Upper lobe of left lung (tissue), 6 donors: ENCODE results near the gene C11orf24. TPM values are rescaled to one million over a fixed set of nuclear protein-coding genes. Genes with fewer than 3 reads are reported as not detected.

Experiments
- ATAC-seq, 2 donors: fragments of 200-7000 bp; cut with Tn5 transposase; one replicate each; pipeline ENCODE4 v1.9.1; 2022; ENCODE audit warnings: mild to moderate bottlenecking in 2 of 2, moderate library complexity in 2 of 2; ENCODE audit not compliant: low FRiP score in 2 of 2
- DNase-seq, 2 donors: peaks; one replicate each; pipeline ENCODE4 v3.0.0-alpha.2; 2019 to 2020
- H3K27ac ChIP-seq, 4 donors: fragments of 200-600 bp; sonication (generic); one replicate each; pipeline ENCODE4 v1.5.1; 2016 to 2019
- H3K27me3 ChIP-seq, 4 donors: fragments of 200-600 bp; sonication (generic); one replicate each; pipeline ENCODE4 v1.5.1; 2017 to 2019
- H3K36me3 ChIP-seq, 4 donors: fragments of 200-600 bp; sonication (generic); one replicate each; pipeline ENCODE4 v1.5.1; 2016 to 2019
- H3K4me1 ChIP-seq, 4 donors: fragments of 200-600 bp; sonication (generic); one replicate each; pipeline ENCODE4 v1.5.1; 2018 to 2019
- H3K4me3 ChIP-seq, 4 donors: fragments of 200-600 bp; sonication (generic); one replicate each; pipeline ENCODE4 v1.5.1; 2017 to 2019; ENCODE audit warnings: mild to moderate bottlenecking in 2 of 4, moderate library complexity in 1 of 4
- H3K9me3 ChIP-seq, 4 donors: fragments of 200-600 bp; sonication (generic); one replicate each; pipeline ENCODE4 v1.5.1; 2018 to 2019
- EP300 ChIP-seq, 4 donors: sonication (generic); formaldehyde crosslinking; IDR thresholded peaks; one replicate each; pipeline ENCODE4 v1.5.1; 2017; ENCODE audit warnings: antibody characterized with exemption in 4 of 4, control low read depth in 2 of 4
- POLR2A ChIP-seq, 4 donors: fragments of 450-650 bp; IDR thresholded peaks; one replicate each; pipeline ENCODE4 v1.5.1; 2016 to 2017; ENCODE audit warnings: antibody characterized with exemption in 4 of 4, mild to moderate bottlenecking in 2 of 4
- POLR2AphosphoS5 ChIP-seq, 2 donors: sonication (generic); formaldehyde crosslinking; IDR thresholded peaks; one replicate each; pipeline ENCODE4 v1.5.1; 2017; ENCODE audit warnings: antibody characterized with exemption in 2 of 2
- WGBS, 2 donors: methylation state at CpG; one replicate each; pipeline ENCODE4 v1.1.5; 2017 to 2018; 5-methylcytosine and 5-hydroxymethylcytosine counted together
- total RNA-seq, 6 donors: library from RNA; depleted of rRNA in 4 of 6; stranded (reverse); fragments of >200 nt in 4 of 6; gene quantifications; one replicate each; pipeline versions ENCODE4 v1.1.0 to v1.2.1, GENCODE V29; 2016 to 2021
- TF ChIP-seq, protein P1 (sequence below), 6 experiments: fragments of 450-650 bp in 4 of 6; fragments of 200-600 bp in 2 of 6; sonication (generic) in 2 of 6; IDR thresholded peaks; one replicate each; pipeline ENCODE4 v1.5.1; 2016 to 2019; ENCODE audit warnings: antibody characterized with exemption in 6 of 6
- donor health status: DM: no; HTN: no; CAD: no; lungs with moderate emphysema.
- donor health status: DM: no; HTN: yes; CAD: no; lungs with severe emphysema.

C11orf24 gene
- total RNA-seq, 6 donors from 2014 or later: 13.9 to 37.5 (median 24.0) TPM

DNA sequence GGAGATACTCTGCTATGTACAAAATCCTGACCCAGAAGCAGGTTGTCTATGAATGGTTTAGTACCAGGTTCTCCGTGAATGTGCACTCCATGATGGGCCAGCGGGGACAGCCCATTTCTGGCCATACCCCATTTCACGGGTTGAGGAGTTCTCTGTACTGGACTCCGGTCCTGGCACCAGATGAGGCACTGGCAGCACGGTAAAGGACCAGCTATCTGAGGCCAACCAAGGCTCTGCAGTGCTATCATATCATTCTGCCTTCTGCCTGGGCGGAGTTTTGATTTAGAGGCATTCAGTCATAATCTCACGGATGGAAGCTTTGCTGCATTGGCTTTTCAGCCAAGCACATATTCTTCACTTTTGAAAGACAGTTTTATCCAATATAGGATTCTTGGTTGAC lies 40.2 kb downstream of the C11orf24 start:
- Histone ChIP-seq H3K9me3 (peaks cover 0 to 9% (median 2%) of the 10 kb centered on the region in 4 donors), H3K4me1 (no peaks in the 10 kb centered on the region), H3K36me3 (no peaks in the 10 kb centered on the region), H3K27me3 (no peaks in the 10 kb centered on the region), H3K27ac (no peak overlapping the region), H3K4me3 (no peak overlapping the region)
- TF ChIP-seq EP300 (IDR thresholded peaks at IDR 0.05) (no peak), POLR2A (IDR thresholded peaks at IDR 0.05) (no peak), POLR2AphosphoS5 (IDR thresholded peaks at IDR 0.05) (no peak)
- TF ChIP-seq, protein P1, sequence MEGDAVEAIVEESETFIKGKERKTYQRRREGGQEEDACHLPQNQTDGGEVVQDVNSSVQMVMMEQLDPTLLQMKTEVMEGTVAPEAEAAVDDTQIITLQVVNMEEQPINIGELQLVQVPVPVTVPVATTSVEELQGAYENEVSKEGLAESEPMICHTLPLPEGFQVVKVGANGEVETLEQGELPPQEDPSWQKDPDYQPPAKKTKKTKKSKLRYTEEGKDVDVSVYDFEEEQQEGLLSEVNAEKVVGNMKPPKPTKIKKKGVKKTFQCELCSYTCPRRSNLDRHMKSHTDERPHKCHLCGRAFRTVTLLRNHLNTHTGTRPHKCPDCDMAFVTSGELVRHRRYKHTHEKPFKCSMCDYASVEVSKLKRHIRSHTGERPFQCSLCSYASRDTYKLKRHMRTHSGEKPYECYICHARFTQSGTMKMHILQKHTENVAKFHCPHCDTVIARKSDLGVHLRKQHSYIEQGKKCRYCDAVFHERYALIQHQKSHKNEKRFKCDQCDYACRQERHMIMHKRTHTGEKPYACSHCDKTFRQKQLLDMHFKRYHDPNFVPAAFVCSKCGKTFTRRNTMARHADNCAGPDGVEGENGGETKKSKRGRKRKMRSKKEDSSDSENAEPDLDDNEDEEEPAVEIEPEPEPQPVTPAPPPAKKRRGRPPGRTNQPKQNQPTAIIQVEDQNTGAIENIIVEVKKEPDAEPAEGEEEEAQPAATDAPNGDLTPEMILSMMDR (IDR thresholded peaks at IDR 0.05): no peak
- DNase-seq (no peak), ATAC-seq (no peak)
- WGBS, 2 donors: 91 to 96% methylated on average over 5 to 7 of the region's 7 CpGs

DNA sequence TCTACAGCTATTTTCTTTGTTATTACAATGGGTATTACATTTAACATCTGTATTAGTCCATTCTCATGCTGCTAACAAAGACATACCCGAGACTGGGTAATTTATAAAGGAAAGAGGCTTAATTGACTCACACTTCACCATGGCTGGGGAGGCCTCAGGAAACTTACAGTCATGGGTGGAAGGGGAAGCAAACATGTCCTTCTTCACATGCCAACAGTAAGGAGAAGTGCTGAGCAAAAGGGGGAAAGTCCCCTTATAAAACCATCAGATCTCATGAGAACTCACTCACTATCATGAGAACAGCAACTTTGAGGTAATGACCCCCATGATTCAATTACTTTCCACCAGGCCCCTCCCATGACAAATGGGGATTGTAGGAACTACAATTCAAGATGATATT lies 42.2 kb downstream of the C11orf24 start:
- H3K4me3 ChIP-seq: no peak overlapping the region
- H3K4me1 ChIP-seq: no peaks in the 10 kb centered on the region
- ATAC-seq (no peak), DNase-seq (no peak)
- TF ChIP-seq POLR2AphosphoS5 (IDR thresholded peaks at IDR 0.05) (no peak), EP300 (IDR thresholded peaks at IDR 0.05) (no peak), POLR2A (IDR thresholded peaks at IDR 0.05) (no peak)
- TF ChIP-seq, protein P1 (IDR thresholded peaks at IDR 0.05): no peak
- no peak overlapping the region for H3K27ac ChIP-seq
- no peaks in the 10 kb centered on the region for H3K27me3 ChIP-seq
- 81 to 84% methylated on average over 1 of the region's 1 CpG for WGBS, 2 donors
- H3K36me3 ChIP-seq: no peaks in the 10 kb centered on the region
- H3K9me3 ChIP-seq: peaks cover 0 to 9% (median 2%) of the 10 kb centered on the region in 4 donors

DNA sequence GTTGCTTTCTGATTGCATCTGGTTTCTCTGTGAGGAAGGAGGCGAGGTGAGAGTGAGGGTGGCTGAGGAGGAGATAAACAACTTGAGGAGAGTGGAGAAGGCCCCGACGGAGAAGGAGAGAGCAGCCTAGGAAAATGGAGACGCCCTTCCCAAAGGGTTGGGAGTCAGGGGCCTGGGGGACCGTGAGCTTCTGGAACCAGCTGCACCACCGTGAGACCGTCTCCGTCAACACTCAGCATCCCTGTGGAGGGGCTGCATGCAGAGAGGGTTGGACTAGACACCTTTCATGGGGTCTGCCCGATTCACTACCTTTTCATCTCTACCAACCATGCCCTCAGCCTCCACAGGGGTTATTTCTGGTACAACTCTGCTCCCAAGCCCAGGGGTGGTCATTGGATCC lies 45.4 kb downstream of the C11orf24 start:
- Histone ChIP-seq H3K27ac (no peak overlapping the region), H3K4me3 (no peak overlapping the region), H3K4me1 (no peaks in the 10 kb centered on the region), H3K36me3 (no peaks in the 10 kb centered on the region), H3K9me3 (peaks cover 0 to 9% (median 2%) of the 10 kb centered on the region in 4 donors), H3K27me3 (no peaks in the 10 kb centered on the region)
- ATAC-seq (no peak), DNase-seq (no peak)
- TF ChIP-seq, protein P1 (IDR thresholded peaks at IDR 0.05): no peak
- TF ChIP-seq POLR2AphosphoS5 (IDR thresholded peaks at IDR 0.05) (no peak), POLR2A (IDR thresholded peaks at IDR 0.05) (no peak), EP300 (IDR thresholded peaks at IDR 0.05) (no peak)
- 83 to 94% methylated on average over 9 of the region's 9 CpGs for WGBS, 2 donors

DNA sequence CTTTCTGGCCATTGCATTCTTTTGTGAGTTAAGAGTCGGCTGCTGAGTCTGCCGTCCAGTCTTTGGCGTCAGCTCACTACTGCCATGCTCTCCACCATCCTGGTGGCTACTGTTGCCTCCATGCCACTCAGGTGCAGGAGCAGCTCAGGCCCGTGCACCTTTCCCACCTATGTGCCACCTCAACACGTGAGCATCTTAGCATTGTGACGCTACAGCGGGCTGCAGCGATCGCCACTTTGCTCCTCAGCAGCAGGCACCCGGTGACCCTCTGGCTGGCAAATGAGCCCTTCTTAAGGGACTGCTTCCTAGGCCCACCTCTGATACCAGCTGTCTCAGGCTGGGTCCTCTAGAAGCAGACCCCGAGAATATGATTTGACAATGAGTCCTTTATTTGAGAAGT lies 47.2 kb downstream of the C11orf24 start:
- WGBS, 2 donors: 90 to 93% methylated on average over 11 of the region's 11 CpGs
- H3K27ac ChIP-seq: no peak overlapping the region

DNA sequence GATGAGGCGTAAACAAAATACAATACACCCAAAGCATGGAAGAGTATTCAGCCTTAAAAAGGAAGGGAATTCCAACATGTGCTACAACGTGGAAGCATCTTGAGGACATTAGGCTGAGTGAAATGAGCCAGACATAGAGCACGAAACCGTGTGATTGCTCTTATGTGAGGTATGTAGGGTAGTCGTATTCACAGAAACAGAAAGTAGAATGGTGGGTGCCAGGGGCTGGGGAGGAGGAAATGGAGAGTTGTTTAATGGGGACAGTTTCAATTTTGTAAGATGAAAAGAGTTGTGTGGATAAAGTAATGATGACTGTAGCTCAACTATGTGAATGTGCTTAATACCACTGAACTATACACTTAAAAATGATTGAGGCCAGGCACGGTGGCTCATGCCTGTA lies 48.5 kb downstream of the C11orf24 start:
- H3K4me1 ChIP-seq: no peaks in the 10 kb centered on the region
- no peaks in the 10 kb centered on the region for H3K9me3 ChIP-seq
- no peak overlapping the region for H3K27ac ChIP-seq
- TF ChIP-seq EP300 (IDR thresholded peaks at IDR 0.05): no peak
- TF ChIP-seq, protein P1 (IDR thresholded peaks at IDR 0.05): no peak
- no peak for TF ChIP-seq POLR2A (IDR thresholded peaks at IDR 0.05)
- no peak for TF ChIP-seq POLR2AphosphoS5 (IDR thresholded peaks at IDR 0.05)
- H3K4me3 ChIP-seq: no peak overlapping the region
- no peak for ATAC-seq
- H3K27me3 ChIP-seq: no peaks in the 10 kb centered on the region
- H3K36me3 ChIP-seq: no peaks in the 10 kb centered on the region
- DNase-seq: no peak
- 76 to 78% methylated on average over 6 of the region's 6 CpGs for WGBS, 2 donors

More for the DNA sequence above, 47.2 kb downstream of the C11orf24 start:
- Histone ChIP-seq H3K4me1 (no peaks in the 10 kb centered on the region), H3K36me3 (no peaks in the 10 kb centered on the region), H3K4me3 (no peak overlapping the region), H3K9me3 (peaks cover 0 to 7% (median 2%) of the 10 kb centered on the region in 4 donors), H3K27me3 (no peaks in the 10 kb centered on the region)
- no peak for DNase-seq
- ATAC-seq: no peak
- TF ChIP-seq EP300 (IDR thresholded peaks at IDR 0.05) (no peak), POLR2A (IDR thresholded peaks at IDR 0.05) (no peak), POLR2AphosphoS5 (IDR thresholded peaks at IDR 0.05) (no peak)
- TF ChIP-seq, protein P1 (IDR thresholded peaks at IDR 0.05): no peak
